A549 (cell line): ENCODE measurements around the gene PDCD1. TPM values are rescaled to one million over a fixed set of nuclear protein-coding genes. Genes with fewer than 3 reads are reported as not detected.

Source experiments
- ATAC-seq, 2 experiments: fragments of 200-7000 bp in 1 of 2; fragments of >200 bp in 1 of 2; cut with Nextera tagmentation in 1 of 2; cut with Tn5 transposase in 1 of 2; 3 replicates each; pipeline versions ENCODE4 v1.8.0 to v1.9.1; 2018 to 2020; ENCODE audit warnings: mild to moderate bottlenecking in 1 of 2, moderate library complexity in 1 of 2
- CTCF ChIA-PET: fragments of 300-600 bp; sonication (Branson Sonifier 250); formaldehyde crosslinking; extraction: SDS; loops from one replicate; lab custom pipeline; 2021; ENCODE audit warnings: antibody characterized with exemption, inconsistent platforms; lab: Yijun Ruan, JAX
- POLR2A ChIA-PET: fragments of 350-600 bp; formaldehyde crosslinking; extraction: SDS; loops from one replicate; lab custom pipeline; 2021; ENCODE audit warnings: antibody characterized with exemption, inconsistent platforms; lab: Yijun Ruan, JAX
- DNase-seq, 2 experiments: peaks; one replicate each; pipeline versions ENCODE4 v3.0.0 to v3.0.0-alpha.2; 2011 to 2016; ENCODE audit warnings: low read depth in 1 of 2, low spot score in 1 of 2
- FAIRE-seq: peaks from 2 replicates; lab custom pipeline; 2011; peaks lifted over from hg19 to GRCh38; lab: Jason Lieb, UNC
- H3K27ac ChIP-seq, 2 experiments: fragments of >200 bp; sonication (Bioruptor Twin); formaldehyde crosslinking; 3 replicates each; pipeline ENCODE4 v1.5.1; 2016 to 2017
- H3K4me1 ChIP-seq: fragments of >200 bp; sonication (Bioruptor Twin); formaldehyde crosslinking; 3 replicates; pipeline ENCODE4 v1.6.1; 2016
- H3K4me2 ChIP-seq: fragments of >200 bp; sonication (Bioruptor Twin); formaldehyde crosslinking; 3 replicates; pipeline ENCODE4 v1.6.1; 2016
- H3K4me3 ChIP-seq: fragments of >200 bp; sonication (Bioruptor Twin); formaldehyde crosslinking; 3 replicates; pipeline ENCODE4 v1.5.1; 2016
- H3K9me3 ChIP-seq: fragments of >200 bp; sonication (Bioruptor Twin); formaldehyde crosslinking; 3 replicates; pipeline ENCODE4 v1.6.1; 2016
- ATOH8 ChIP-seq: fragments of 250-450 bp; sonication (Bioruptor Pico); IDR thresholded peaks from 2 replicates; pipeline ENCODE4 v1.5.0; 2020; ENCODE audit warnings: low read depth, mild to moderate bottlenecking, moderate library complexity
- BHLHE40 ChIP-seq: IDR thresholded peaks from 2 replicates; pipeline ENCODE4 v1.6.1; 2012; ENCODE audit warnings: low read depth, low read length, inconsistent platforms
- CBX8 ChIP-seq: fragments of 200-600 bp; sonication (generic); IDR thresholded peaks from 2 replicates; pipeline ENCODE4 v1.6.1; 2016
- CEBPB ChIP-seq, 2 experiments: fragments of >200 bp in 1 of 2; sonication (Bioruptor Twin) in 1 of 2; formaldehyde crosslinking in 1 of 2; IDR thresholded peaks; 2 replicates each; pipeline ENCODE4 v1.6.1; 2012 to 2016
- ELK1 ChIP-seq: fragments of 150-350 bp; IDR thresholded peaks from 2 replicates; pipeline ENCODE4 v1.6.1; 2014; ENCODE audit warnings: low read depth, mild to moderate bottlenecking, low read length
- EP300 ChIP-seq, 2 experiments: fragments of >200 bp; sonication (Bioruptor Twin); formaldehyde crosslinking; IDR thresholded peaks; 2 replicates in 1 of 2; 3 replicates in 1 of 2; pipeline ENCODE4 v1.6.1; 2016 to 2017
- FOSL2 ChIP-seq, 2 experiments: fragments of 450-650 bp in 1 of 2; fragments of >200 bp in 1 of 2; sonication (Bioruptor Twin) in 1 of 2; formaldehyde crosslinking; IDR thresholded peaks; 2 replicates each; pipeline versions ENCODE4 v1.5.0 to v1.6.1; 2016 to 2020; ENCODE audit warnings: mild to moderate bottlenecking in 1 of 2, moderate library complexity in 1 of 2
- FOXS1 ChIP-seq: fragments of 250-450 bp; sonication (Bioruptor Pico); IDR thresholded peaks from 2 replicates; pipeline ENCODE4 v1.5.0; 2020; ENCODE audit warnings: mild to moderate bottlenecking, moderate library complexity
- MAFK ChIP-seq: fragments of 450-650 bp; IDR thresholded peaks from 2 replicates; pipeline ENCODE4 v1.6.1; 2014; ENCODE audit not compliant: partially characterized antibody
- MAZ ChIP-seq: fragments of 150-350 bp; IDR thresholded peaks from 2 replicates; pipeline ENCODE4 v1.6.1; 2014; ENCODE audit warnings: antibody characterized with exemption, low read depth, low read length, borderline replicate concordance
- NFE2L2 ChIP-seq: fragments of 150-350 bp; conservative IDR thresholded peaks from 2 replicates; pipeline ENCODE4 v1.6.1; 2014; ENCODE audit warnings: low read length
- PBX3 ChIP-seq: IDR thresholded peaks from 2 replicates; pipeline ENCODE4 v1.6.1; 2012
- POLR2A ChIP-seq: IDR thresholded peaks from 2 replicates; pipeline ENCODE4 v1.6.1; 2012; ENCODE audit warnings: mild to moderate bottlenecking, low read length
- RAD21 ChIP-seq, 2 experiments: fragments of >200 bp in 1 of 2; sonication (Bioruptor Twin) in 1 of 2; formaldehyde crosslinking in 1 of 2; IDR thresholded peaks in 1 of 2; conservative IDR thresholded peaks in 1 of 2; 2 replicates in 1 of 2; 3 replicates in 1 of 2; pipeline ENCODE4 v1.6.1; 2012 to 2018; ENCODE audit warnings: inconsistent platforms in 1 of 2
- REST ChIP-seq: fragments of 200-600 bp; sonication (generic); IDR thresholded peaks from 2 replicates; pipeline ENCODE4 v1.6.1; 2016; ENCODE audit warnings: antibody characterized with exemption, mild to moderate bottlenecking, moderate library complexity
- TFCP2L1 ChIP-seq: fragments of 250-450 bp; sonication (Bioruptor Pico); IDR thresholded peaks from 2 replicates; pipeline ENCODE4 v1.5.0; 2021; ENCODE audit warnings: mild to moderate bottlenecking
- ZC3H11A ChIP-seq: fragments of 450-650 bp; IDR thresholded peaks from 2 replicates; pipeline ENCODE4 v1.6.1; 2014; ENCODE audit warnings: antibody characterized with exemption, mild to moderate bottlenecking
- ZFP36 ChIP-seq: fragments of 450-650 bp; IDR thresholded peaks from 2 replicates; pipeline ENCODE4 v1.6.1; 2014; ENCODE audit warnings: borderline replicate concordance; ENCODE audit not compliant: partially characterized antibody
- ZSCAN20 ChIP-seq: fragments of 250-450 bp; sonication (Bioruptor Pico); IDR thresholded peaks from 2 replicates; pipeline ENCODE4 v1.8.0; 2022; ENCODE audit warnings: mild to moderate bottlenecking, moderate library complexity
- WGBS: methylation state at CpG from one replicate; pipeline ENCODE4 v1.1.6; 2017; ENCODE audit errors: missing lambda C conversion rate; 5-methylcytosine and 5-hydroxymethylcytosine counted together
- polyA plus RNA-seq, 4 experiments: library from polyadenylated mRNA; depleted of rRNA in 3 of 4; stranded (reverse); fragments of >200 nt; fragmentation: RNase III in 1 of 4; extraction: RNeasy Plus Mini Kit Qiagen cat#74134 plus additional on column Dnase treatment in 1 of 4; gene quantifications; 2 replicates in 3 of 4; 3 replicates in 1 of 4; pipeline ENCODE4 v1.2.3, GENCODE V29; 2011 to 2017

PDCD1 gene
- polyA plus RNA-seq, 2 of the 4 experiments (the other 2 are of a cell fraction), result not detected

GRCh38 chr2:241903121-241904010 is 44.7 kb upstream of the PDCD1 start:
- ChIA-PET POLR2A (no interaction called here), CTCF (no interaction called here)
- no peak overlapping the region for H3K27ac ChIP-seq
- DNase-seq (no peak), FAIRE-seq (no peak), ATAC-seq (no peak)
- no peaks in the 10 kb centered on the region for H3K4me1 ChIP-seq
- H3K4me2 ChIP-seq, result no peak overlapping the region
- WGBS, result 91% methylated on average over 26 of the region's 40 CpGs
- H3K4me3 ChIP-seq, result no peak overlapping the region
- TF ChIP-seq PBX3, result no peak
- TF ChIP-seq ZC3H11A, result no peak
- no peak for TF ChIP-seq RAD21 (conservative IDR thresholded peaks at IDR 0.05 in 1 of 2, IDR thresholded peaks at IDR 0.05 in 1 of 2)
- no peak for TF ChIP-seq CBX8
- H3K9me3 ChIP-seq, result no peaks in the 10 kb centered on the region

GRCh38 chr2:241902357-241902991 is 43.8 kb upstream of the PDCD1 start:
- no peak overlapping the region for H3K4me3 ChIP-seq
- no peak overlapping the region for H3K27ac ChIP-seq
- FAIRE-seq, result no peak
- H3K4me1 ChIP-seq, result no peaks in the 10 kb centered on the region
- CTCF ChIA-PET, result no interaction called here
- 77% methylated on average over 10 of the region's 48 CpGs for WGBS
- no peak for DNase-seq
- POLR2A ChIA-PET, result no interaction called here
- no peak overlapping the region for H3K4me2 ChIP-seq
- no peaks in the 10 kb centered on the region for H3K9me3 ChIP-seq
- no peak for ATAC-seq
- TF ChIP-seq BHLHE40 (no peak), ZSCAN20 (CRISPR knock-in tag) (no peak), FOXS1 (no peak), MAZ (no peak), EP300 (IDR thresholded peaks at IDR 0.05) (no peak), ELK1 (no peak), MAFK (no peak), TFCP2L1 (CRISPR knock-in tag) (no peak), ZFP36 (no peak), FOSL2 (IDR thresholded peaks at IDR 0.05) (no peak), FOSL2 (CRISPR knock-in tag; IDR thresholded peaks at IDR 0.05) (no peak), CEBPB (IDR thresholded peaks at IDR 0.05) (no peak), REST (no peak), ATOH8 (CRISPR knock-in tag) (no peak), NFE2L2 (no peak), RAD21 (conservative IDR thresholded peaks at IDR 0.05 in 1 of 2, IDR thresholded peaks at IDR 0.05 in 1 of 2) (no peak), POLR2A (no peak)
